Neural cell (in vitro differentiated cells): ENCODE measurements around the gene CD2AP. TPM values are rescaled to one million over a fixed set of nuclear protein-coding genes. Genes with fewer than 3 reads are reported as not detected.

ENCODE experiments used
- H2AFZ ChIP-seq: fragments of 200-600, 300-800 bp; sonication (generic), shearing (Covaris generic); 2 replicates; pipeline ENCODE4 v1.6.0; 2014; ENCODE audit warnings: low read depth, mild to moderate bottlenecking, antibody characterized with exemption, low read length, moderate library complexity
- H3F3A ChIP-seq: fragments of 200-600 bp; shearing (Covaris generic); 2 replicates; pipeline ENCODE4 v1.6.1; 2016; ENCODE audit warnings: mild to moderate bottlenecking, moderate library complexity, mixed read lengths, antibody characterized with exemption, low read length; ENCODE audit not compliant: insufficient read depth, poor library complexity, severe bottlenecking
- H3K27ac ChIP-seq: fragments of 200-600, 300-800 bp; sonication (generic), shearing (Covaris generic); 2 replicates; pipeline ENCODE4 v1.5.1; 2014; ENCODE audit warnings: mild to moderate bottlenecking, low read length, moderate library complexity
- H3K27me3 ChIP-seq: fragments of 300-800, 200-600 bp; sonication (generic), shearing (Covaris generic); 2 replicates; pipeline ENCODE4 v1.6.0; 2014; ENCODE audit warnings: mild to moderate bottlenecking, low read depth, low read length, moderate library complexity; ENCODE audit not compliant: insufficient read depth
- H3K36me3 ChIP-seq: fragments of 300-800, 200-600 bp; sonication (generic), shearing (Covaris generic); 2 replicates; pipeline ENCODE4 v1.5.1; 2014; ENCODE audit warnings: mild to moderate bottlenecking, antibody characterized with exemption, low read length, moderate library complexity; ENCODE audit not compliant: insufficient read depth
- H3K4me2 ChIP-seq: fragments of 300-800, 200-600 bp; sonication (generic), shearing (Covaris generic); 2 replicates; pipeline ENCODE4 v1.6.0; 2014; ENCODE audit warnings: mild to moderate bottlenecking, low read length
- H3K4me3 ChIP-seq: fragments of 300-800, 200-600 bp; sonication (generic), shearing (Covaris generic); 2 replicates; pipeline ENCODE4 v1.5.1; 2014; ENCODE audit warnings: mild to moderate bottlenecking, low read length, moderate library complexity
- H3K79me2 ChIP-seq: fragments of 200-600 bp; shearing (Covaris generic); replicated peaks from 2 replicates; pipeline ENCODE4 v1.6.0; 2014; ENCODE audit warnings: mild to moderate bottlenecking, low read length, moderate library complexity; ENCODE audit not compliant: insufficient read depth
- H3K9ac ChIP-seq: fragments of 300-800, 200-600 bp; sonication (generic), shearing (Covaris generic); 2 replicates; pipeline ENCODE4 v1.6.1; 2016; ENCODE audit warnings: mild to moderate bottlenecking, low read length, mixed read lengths
- H3K9me2 ChIP-seq: fragments of 200-600 bp; shearing (Covaris generic); 2 replicates; pipeline ENCODE4 v1.6.1; 2016; ENCODE audit warnings: mild to moderate bottlenecking, low read length, mixed read lengths; ENCODE audit not compliant: insufficient read depth
- H3K9me3 ChIP-seq: fragments of 200-600, 300-800 bp; sonication (generic), shearing (Covaris generic); 2 replicates; pipeline ENCODE4 v1.6.1; 2016; ENCODE audit warnings: mild to moderate bottlenecking, mixed run types, low read length, moderate library complexity, mixed read lengths
- H4K20me1 ChIP-seq: fragments of 200-600 bp; shearing (Covaris generic); 2 replicates; pipeline ENCODE4 v1.6.1; 2016; ENCODE audit warnings: mild to moderate bottlenecking, mixed run types; ENCODE audit not compliant: insufficient read depth
- CTCF ChIP-seq: fragments of 450-650 bp; IDR thresholded peaks from 2 replicates; pipeline ENCODE4 v1.5.1; 2014; ENCODE audit warnings: antibody characterized with exemption, mild to moderate bottlenecking, moderate library complexity; ENCODE audit not compliant: poor library complexity, severe bottlenecking
- EZH2 ChIP-seq: fragments of 200-600, 300-800 bp; shearing (Covaris generic), sonication (generic); IDR thresholded peaks from 2 replicates; pipeline ENCODE4 v1.6.1; 2014; ENCODE audit warnings: antibody characterized with exemption, low read length, borderline replicate concordance, mild to moderate bottlenecking; ENCODE audit not compliant: insufficient read depth, poor library complexity, severe bottlenecking
- POLR2AphosphoS5 ChIP-seq: IDR thresholded peaks from 2 replicates; pipeline ENCODE4 v1.6.1; 2012
- RAD21 ChIP-seq: fragments of 450-650 bp; conservative IDR thresholded peaks from 2 replicates; pipeline ENCODE4 v1.6.1; 2014; ENCODE audit warnings: antibody characterized with exemption, mild to moderate bottlenecking, moderate library complexity
- REST ChIP-seq: IDR thresholded peaks from 2 replicates; pipeline ENCODE4 v1.6.1; 2012; ENCODE audit warnings: borderline replicate concordance
- SMC3 ChIP-seq: fragments of 450-650 bp; conservative IDR thresholded peaks from 2 replicates; pipeline ENCODE4 v1.6.1; 2014; ENCODE audit warnings: antibody characterized with exemption, mild to moderate bottlenecking, moderate library complexity; ENCODE audit not compliant: poor library complexity
- TAF1 ChIP-seq: IDR thresholded peaks from 2 replicates; pipeline ENCODE4 v1.6.1; 2012; ENCODE audit warnings: low read depth
- polyA plus RNA-seq: library from polyadenylated mRNA; depleted of rRNA; stranded (reverse); fragments of >200 nt; gene quantifications from 2 replicates; pipeline ENCODE4 v1.2.3, GENCODE V29; 2014

Gene CD2AP
- polyA plus RNA-seq, 1 donor from 2014 or later: 16.8 TPM

GRCh38 chr6:47438481-47439347 lies 38.9 kb upstream of the CD2AP start:
- no peaks in the 10 kb centered on the region for H3K9me3 ChIP-seq
- no peak overlapping the region for H2AFZ ChIP-seq
- no peaks in the 10 kb centered on the region for H4K20me1 ChIP-seq
- no peak overlapping the region for H3K4me2 ChIP-seq
- no peak overlapping the region for H3K27ac ChIP-seq
- H3F3A ChIP-seq: no peaks in the 10 kb centered on the region
- no peaks in the 10 kb centered on the region for H3K79me2 ChIP-seq
- TF ChIP-seq EZH2 (no peak), REST (no peak), TAF1 (no peak), CTCF (no peak), POLR2AphosphoS5 (no peak)
- H3K36me3 ChIP-seq: no peaks in the 10 kb centered on the region
- H3K9me2 ChIP-seq: no peaks in the 10 kb centered on the region
- H3K9ac ChIP-seq: no peak overlapping the region
- no peak overlapping the region for H3K4me3 ChIP-seq
- H3K27me3 ChIP-seq: no peaks in the 10 kb centered on the region

GRCh38 chr6:47439348-47439668 lies 38.3 kb upstream of the CD2AP start:
- Histone ChIP-seq H3K4me2 (no peak overlapping the region), H3K9me3 (no peaks in the 10 kb centered on the region), H3K9ac (no peak overlapping the region), H4K20me1 (no peaks in the 10 kb centered on the region), H3K27ac (no peak overlapping the region), H3K79me2 (no peaks in the 10 kb centered on the region), H3K36me3 (no peaks in the 10 kb centered on the region), H3K9me2 (no peaks in the 10 kb centered on the region), H3K27me3 (no peaks in the 10 kb centered on the region), H3K4me3 (no peak overlapping the region), H2AFZ (no peak overlapping the region), H3F3A (no peaks in the 10 kb centered on the region)
- TF ChIP-seq RAD21: no peak
- no peak for TF ChIP-seq SMC3
- no peak for TF ChIP-seq REST
- no peak for TF ChIP-seq TAF1
- TF ChIP-seq EZH2: no peak
